GM23248 (cell line): ENCODE results near the gene CDC45.

Source experiments
- EZH2 ChIP-seq: fragments of 200-600 bp; sonication (generic); IDR thresholded peaks from 2 replicates; pipeline ENCODE4 v1.6.1; 2018; ENCODE audit warnings: antibody characterized with exemption, mild to moderate bottlenecking; ENCODE audit not compliant: insufficient read depth, poor library complexity, severe bottlenecking
- EZH2phosphoT487 ChIP-seq: fragments of 200-600 bp; sonication (generic); IDR thresholded peaks from 2 replicates; pipeline ENCODE4 v1.6.1; 2018; ENCODE audit warnings: antibody characterized with exemption, moderate library complexity, mild to moderate bottlenecking, low read depth; ENCODE audit not compliant: insufficient read depth

GRCh38 chr22:19553201-19553600, 73.5 kb downstream of the CDC45 start:
- no peak for TF ChIP-seq EZH2
- TF ChIP-seq EZH2phosphoT487 = no peak
